ELR (cell line): ENCODE results near the gene IL13RA1.
"Not testable (repeated sequence)": the region's sequence is repeated elsewhere in the genome, so short reads cannot be mapped to it uniquely, and the experiment has no call there.

ENCODE experiments used
- DNase-seq: peaks from one replicate; pipeline ENCODE4 v3.0.0-alpha.2; 2015; ENCODE audit warnings: low read depth

IL13RA1 gene

DNA sequence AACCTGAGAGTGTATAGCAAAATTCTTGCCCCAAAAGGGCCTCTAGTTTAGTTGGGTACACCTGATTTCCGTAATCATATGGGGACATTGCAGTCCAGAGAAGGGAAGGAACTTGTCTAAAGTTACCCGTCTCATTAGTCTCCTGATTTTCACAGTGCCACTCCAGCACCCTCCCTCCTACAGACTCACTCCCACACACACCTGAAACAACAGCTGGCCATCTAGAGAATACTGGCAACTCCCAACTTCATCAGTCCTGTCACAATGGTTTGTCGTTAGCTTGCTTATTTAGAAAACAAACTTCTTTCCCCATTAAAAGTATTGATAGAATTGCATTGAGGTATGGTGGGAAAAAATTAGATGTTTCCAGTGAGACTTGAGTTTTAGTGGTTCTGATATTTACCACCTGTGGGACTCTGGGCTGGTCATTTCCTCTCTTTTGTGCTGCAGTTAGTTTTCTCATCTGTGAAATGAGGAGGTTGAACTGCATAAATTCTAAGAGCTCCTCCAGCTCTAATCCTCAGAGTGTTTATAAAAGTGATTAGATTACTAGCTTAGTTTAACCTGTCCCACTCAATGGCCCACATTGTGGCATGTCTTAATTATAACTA, 1.7 kb downstream of the IL13RA1 start:
- no peak for DNase-seq

DNA sequence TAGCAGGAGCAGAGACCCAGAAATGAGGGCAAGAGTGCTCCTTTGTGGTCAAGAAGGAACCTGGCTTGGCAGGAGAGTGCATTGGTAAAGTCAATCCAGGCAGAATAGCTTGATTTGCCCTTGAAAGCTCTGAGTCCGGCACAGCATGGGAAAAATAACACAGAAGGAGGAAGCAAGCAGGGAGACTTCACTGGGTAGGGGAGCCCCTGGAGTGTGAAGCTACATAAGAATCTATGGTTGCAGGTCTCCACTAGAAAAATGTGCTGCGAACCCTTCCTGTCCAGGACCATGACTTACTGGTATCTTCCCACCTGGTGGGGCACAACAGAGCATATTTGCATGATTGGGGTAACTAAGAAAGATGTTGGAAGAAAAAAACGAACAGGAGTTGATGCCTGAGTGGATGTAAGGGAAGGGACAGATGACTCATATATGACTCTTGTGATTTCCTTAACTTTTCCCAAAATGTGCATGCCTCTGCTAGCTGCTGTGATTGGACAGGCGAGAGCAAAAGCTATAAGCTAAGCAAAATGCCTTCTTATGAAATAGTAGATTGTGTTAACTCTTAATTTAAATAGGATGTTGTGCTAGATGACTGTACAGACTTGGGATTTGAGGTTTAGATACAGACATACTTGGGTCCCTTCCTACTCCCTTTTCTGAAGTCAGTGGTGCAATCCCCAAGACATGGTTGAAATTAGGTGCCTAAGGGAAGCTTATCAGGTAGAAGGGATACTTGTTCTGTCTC, 3.3 kb downstream of the IL13RA1 start:
- peak; percentile 76 for DNase-seq

DNA sequence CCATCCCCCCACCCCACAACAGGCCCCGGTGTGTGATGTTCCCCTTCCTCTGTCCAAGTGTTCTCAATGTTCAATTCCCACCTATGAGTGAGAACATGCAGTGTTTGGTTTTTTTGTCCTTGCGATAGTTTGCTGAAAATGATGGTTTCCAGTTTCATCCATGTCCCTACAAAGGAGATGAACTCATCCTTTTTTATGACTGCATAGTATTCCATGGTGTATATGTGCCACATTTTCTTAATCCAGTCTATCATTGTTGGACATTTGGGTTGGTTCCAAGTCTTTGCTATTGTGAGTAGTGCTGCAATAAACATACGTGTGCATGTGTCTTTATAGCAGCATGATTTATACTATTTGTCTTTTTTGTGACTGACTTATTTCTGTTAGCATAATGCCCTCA, 5.1 kb downstream of the IL13RA1 start:
- not testable (repeated sequence) for DNase-seq

DNA sequence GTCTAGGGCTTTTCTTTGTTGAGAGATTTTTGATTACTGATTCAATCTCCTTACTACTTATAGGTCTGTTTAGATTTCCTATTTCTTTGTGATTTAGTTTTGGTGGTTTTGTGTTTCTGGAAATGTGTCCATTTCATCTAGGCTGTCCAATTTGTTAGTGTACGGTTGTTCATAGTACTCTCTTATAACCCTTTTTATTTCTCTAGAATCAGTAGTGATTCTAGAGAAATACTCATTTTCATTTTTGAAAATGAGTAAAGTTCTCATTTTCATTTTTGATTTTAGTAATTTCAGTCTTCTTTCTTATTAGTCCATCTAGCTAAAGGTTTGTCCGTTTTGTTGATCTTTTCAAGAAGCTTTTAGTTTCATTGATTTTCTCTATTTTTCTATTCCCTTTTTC, 7.5 kb downstream of the IL13RA1 start:
- DNase-seq: no peak

DNA sequence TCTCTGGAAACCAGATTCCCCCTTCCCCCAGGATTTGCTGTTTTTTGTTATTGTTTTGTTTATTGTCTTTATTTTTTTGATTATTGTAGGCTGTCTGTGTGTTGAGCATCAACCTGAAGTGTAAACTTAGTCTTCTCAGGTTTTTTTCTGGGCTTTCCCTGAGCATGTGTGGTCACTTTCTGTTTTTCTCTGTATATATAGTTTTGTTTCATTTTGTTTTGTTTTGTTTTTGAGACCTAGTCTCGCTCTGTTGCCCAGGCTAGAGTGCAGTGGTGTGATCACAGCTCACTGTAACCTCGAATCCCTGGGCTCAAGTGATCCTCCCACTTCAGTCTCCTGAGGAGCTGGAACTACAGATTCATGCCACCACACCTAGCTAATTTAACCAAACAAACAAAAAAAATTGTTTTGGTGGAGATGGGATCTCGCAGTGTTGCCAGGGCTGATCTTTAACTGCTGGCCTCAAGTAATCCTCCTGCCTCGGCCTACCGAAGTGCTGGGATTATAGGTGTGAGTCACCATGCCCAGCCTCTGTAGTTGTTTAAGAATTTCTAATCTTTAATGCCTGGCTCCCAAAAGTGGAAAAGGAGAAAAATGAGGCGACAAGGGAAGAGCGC, 9.1 kb downstream of the IL13RA1 start:
- no peak for DNase-seq

DNA sequence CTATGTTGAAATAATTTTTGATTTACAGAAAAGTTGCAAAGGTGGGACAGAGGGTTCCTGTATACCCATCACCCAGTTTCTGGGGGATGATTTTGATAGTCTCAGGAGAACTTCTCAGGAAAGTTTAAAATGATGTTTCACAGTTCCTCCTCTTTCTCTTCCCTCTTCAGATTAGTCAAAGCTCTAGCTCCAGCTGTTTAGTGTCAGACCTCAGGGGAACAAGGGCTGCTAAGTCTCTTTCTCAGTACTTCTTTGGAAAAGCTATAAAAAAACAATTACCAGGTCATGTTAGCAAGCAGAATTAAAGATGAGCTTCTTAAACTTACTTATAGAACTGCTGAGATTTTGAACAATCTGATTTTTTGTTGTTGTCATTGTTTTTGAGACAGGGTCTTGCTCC, 12.2 kb downstream of the IL13RA1 start:
- no peak for DNase-seq

DNA sequence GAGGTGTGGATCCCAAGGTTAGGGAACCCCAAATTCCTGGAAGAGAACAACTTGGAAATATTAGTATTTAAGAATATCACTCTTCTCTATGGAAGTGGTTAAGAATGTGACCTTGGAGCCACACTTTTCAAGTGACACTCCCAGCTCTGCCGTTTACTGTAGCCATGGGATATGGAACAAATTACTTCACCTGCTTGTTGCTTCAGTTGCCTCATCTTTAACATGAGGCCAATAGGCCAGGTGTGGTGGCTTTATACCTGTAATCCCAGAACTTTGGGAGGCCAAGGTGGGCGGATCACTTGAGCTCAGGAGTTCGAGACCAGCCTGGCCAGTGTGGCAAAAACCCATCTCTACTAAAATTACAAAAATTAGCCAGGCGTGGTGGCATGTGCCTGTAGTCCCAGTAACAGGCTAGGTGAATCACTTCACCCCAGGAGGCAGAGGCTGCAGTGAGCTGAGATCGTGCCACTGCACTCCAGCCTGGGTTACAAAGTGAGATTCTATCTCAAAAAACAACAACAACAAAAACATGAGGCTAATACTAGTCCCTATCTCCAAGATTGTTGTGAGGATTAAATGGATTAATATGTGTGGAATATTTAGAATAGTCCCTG, 13.0 kb downstream of the IL13RA1 start:
- DNase-seq: no peak

DNA sequence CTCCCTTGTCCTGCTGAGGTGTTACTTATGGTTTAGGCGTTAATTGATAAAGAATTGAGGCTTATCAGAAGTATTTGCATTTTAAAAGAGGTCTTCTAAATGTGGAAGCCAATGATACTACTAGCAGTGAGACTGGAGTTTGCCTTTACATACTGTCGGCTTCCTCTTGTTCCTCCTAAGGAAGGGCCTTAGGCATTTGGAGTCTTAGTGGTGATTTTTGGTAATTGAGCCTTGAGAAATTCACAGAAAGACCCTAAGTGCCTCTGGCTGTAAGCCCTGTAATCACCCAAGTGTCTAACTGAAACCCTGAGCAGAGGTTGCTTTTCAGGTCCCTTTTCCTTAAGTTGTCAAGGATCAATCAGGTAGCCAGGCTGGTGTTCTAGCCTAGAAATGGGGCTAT, 14.8 kb downstream of the IL13RA1 start:
- no peak for DNase-seq

DNA sequence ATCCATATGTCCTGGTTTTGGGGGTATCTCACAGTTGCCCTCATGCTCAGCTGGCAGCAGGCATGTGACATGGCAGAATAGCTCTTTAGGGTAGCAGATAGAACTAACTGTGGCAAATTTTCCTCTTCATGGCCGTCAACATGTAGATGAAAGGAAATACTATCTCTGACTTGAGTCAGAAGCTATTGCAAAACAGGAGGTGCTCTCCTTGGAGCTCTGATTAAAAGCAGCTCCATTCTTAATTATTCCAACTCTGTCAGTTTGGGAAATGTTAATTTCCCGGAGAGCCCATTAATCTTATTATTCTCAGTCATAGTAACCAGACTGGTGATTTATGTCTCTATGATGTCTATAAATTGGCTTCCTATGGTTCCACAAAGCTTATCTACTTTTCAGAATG, 18.2 kb downstream of the IL13RA1 start:
- no peak for DNase-seq

DNA sequence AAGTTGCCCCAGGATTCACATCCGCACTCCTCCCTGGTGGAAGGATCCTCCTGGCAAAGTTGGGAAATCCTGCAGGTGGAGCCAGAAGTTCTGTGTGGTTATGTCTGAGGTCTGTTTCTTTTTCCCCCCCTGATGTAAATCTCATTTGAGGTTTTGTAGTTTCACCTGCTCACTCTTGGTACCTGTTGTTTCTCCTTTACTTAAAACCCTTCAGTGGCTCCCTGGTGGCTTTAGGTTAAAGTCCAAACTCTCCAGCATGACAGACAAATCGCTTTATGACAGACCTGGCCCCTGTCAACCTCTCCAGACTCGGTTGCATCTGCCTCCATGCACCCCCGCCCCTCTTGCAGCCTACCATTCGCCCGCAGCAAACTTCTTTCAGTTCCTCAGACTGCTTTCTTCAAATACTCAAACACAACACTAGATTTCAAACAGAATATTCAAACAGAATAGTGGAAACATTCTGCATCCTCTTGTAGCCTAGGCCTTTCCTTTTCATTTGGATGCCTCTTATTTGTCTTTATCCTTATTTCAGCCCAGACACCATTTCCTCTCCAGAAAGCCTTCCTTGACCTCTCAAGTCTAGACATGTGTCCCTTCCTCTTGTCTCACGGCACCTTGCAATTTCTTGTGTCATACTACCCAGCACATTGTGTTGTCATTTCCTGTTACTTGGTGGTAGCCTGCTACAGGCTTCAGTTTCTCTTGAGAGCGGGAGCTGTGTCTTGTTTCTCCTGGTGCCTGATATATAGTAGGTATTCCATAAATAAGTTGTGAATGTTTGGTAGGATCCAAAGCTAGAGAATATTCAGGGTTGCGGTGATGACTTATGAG, 24.8 kb downstream of the IL13RA1 start:
- DNase-seq: peak; percentile 7

DNA sequence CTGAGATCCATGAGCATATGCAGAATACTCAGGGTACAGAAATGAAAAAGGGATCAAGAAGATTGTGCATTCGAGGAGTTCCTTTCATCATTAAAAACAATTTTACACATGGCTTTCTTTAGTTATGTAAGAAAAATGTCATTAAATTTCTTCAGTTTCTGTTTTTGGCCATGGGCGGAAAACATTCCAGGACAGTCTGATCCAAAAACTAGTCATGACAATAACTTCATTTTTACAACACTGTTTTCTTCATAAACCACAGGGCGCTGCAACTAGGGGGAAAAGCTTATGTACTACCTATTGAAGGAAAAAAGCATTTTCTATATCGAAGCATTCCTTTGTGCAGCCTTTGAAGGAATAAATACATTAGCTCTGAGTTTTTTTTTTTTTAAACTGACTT, 28.2 kb downstream of the IL13RA1 start:
- DNase-seq: no peak

DNA sequence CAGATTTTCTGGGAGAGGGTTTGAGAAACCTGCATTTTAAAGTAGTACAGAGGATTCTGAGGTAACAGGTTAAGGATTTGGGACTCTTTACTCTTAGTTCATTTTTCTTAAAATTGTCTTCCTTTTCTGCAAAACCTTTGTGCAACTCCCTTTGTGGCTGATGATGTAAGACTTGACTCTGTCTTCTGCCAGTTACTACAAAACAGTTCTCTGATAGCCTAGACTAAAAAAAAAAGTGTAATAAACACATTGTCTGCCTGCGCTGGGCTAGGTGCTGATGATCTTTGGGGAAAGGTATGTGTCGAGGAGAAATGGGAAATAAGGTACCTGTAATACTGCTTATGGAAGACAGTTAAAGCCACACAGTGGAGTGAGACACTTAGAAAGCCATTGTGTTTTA, 28.7 kb downstream of the IL13RA1 start:
- no peak for DNase-seq

DNA sequence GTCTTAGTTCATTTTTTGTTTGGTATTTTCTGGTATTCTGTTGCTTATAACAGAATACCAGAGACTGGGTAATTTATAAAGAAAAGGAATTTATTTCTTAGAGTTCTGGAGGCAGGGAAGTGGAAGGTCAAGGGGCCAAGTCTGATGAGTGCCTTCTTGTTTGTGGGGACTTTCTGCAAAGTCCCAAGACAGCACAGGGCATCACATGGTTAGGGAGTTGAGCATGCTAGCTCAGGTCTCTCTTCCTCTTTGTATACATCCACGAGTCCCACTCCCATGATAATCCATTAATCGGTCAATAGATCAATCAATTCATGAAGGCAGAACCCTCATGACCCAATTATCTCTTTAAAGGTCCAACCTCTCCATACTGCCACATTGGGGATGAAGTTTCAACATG, 31.1 kb downstream of the IL13RA1 start:
- DNase-seq: no peak

DNA sequence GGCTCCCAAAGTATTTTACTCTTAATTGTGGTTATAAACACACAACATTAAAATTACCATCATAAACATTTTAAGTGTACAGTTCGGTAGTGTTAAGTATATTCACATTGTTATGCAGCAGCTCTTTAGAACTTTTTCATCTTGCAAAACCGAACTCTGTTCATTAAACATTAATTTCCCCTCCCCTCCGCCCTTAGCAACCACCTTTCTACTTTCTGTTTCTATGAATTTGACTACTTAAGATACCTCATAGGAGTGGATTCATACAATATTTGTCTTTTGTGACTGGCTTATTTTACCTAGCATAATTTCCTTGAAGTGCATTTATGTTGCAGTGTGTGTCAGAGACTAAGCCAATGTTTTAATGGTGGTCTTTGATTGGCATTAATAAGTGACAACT, 32.6 kb downstream of the IL13RA1 start:
- no peak for DNase-seq

DNA sequence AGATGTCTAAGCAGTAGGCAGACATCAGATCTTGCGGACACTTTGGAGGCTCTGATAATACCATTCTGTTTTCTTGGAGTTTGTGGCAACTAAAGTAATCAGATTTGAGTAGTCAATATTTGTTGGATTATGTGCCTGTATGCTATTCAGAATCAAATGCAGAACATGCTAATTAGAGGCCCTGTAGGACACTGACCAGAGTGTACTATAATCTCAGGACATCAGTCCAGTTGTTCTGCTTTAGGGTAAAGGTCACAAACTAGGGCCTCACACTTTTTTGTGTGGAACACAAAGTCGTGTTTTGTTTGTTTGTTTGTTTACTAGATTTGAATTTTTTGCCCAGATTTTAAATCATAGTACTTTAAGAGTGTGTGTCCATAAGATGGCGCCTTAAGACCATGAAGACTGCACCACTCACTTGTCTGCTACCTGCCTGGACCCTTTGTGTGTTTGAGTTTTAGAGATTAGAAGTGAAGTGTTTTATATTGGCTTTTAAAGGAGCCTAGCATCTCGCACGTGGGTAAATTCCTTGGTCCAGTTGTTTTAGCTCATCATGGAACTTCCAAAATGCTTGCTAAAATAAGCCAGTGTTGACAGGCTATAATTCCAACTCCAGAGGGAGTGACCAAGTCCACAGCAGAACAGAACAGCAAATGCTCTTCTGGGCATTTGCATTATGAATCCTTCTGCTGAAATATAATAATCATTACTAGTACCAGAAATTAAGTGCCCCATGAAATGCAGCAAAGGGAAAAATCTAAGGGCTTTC, 34.7 kb downstream of the IL13RA1 start:
- DNase-seq: no peak

DNA sequence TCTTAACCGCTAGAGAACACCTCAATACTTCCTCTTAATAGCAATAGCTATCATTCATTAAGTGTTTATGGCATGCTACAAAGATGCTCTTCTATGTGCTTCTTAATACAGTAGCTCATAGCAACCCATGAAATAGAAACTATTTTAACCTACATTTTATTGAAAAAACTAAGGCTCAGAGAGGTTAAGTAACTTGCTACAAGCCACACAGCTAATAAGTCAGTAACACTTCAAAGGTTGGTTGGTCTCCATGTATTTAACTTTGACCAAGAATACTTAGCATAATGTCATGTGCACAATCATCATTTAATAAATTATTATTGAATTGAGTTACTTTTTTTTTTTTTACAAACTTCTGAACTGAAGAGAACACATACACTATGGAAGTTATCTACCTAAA, 36.1 kb downstream of the IL13RA1 start:
- DNase-seq: no peak

DNA sequence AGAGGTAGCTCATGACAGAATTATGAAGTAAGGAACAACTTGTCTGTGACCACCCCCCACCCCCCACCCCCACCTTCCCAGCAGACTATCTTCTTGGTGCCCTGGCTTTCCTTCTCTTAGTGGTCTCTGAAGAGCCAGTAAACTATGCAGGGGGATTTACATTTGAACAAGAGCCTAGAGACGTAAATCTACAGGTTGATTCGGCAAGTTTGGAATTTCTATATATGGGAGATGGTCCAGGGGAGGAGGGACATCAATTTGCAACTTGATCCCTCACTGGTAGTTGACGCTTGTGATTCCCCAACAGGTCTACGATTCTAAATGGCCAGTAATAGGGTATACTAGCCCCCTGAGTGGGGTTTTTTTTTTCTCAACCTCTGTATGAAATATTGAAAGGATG, 36.7 kb downstream of the IL13RA1 start:
- no peak for DNase-seq

DNA sequence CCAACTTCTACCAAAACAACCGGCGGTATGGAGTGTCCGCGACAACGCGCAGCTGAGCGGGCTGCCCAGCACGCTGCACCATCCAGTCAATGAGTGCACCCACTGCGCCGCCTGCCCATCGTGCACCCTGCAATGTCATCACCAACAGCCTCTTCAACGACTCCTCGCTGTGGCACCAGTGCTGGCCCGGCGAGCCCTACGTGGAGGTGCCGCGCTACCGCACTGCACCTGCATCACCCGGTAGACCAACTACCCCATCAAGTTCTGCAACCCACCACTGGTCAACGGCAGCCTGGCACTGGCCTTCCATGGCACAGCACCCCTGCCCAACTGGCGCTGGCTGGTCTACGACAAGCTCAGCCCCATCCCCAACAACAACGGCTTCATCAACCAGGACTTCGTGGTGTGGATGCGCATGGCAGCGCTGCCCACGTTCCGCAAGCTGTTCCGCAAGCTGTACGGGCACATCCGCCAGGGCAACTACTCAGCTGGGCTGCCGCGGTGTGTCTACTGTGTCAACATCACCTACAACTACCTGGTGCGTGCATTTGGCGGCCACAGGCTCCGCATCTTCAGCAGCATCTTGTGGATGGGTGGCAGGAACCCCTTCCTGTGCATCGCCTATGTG, 42.8 kb downstream of the IL13RA1 start:
- no peak for DNase-seq

DNA sequence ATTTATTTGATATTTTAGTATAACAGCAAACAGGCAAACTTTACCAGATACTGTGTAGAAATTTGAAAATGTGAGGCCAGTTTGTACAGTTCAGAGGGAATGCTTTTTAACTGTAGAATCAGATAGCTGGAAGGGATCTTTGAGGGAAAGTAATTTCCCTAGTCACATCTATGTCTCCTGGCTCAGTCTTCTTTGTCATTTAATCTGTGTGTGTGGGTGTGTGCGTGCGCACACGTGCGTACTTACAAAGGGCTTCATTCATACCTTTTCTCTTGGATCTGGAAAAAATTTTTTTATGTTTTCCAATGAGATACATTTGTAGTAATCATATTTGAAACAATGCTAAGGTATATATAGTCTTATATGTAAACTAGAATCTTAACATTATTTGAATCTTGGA, 44.6 kb downstream of the IL13RA1 start:
- no peak for DNase-seq

DNA sequence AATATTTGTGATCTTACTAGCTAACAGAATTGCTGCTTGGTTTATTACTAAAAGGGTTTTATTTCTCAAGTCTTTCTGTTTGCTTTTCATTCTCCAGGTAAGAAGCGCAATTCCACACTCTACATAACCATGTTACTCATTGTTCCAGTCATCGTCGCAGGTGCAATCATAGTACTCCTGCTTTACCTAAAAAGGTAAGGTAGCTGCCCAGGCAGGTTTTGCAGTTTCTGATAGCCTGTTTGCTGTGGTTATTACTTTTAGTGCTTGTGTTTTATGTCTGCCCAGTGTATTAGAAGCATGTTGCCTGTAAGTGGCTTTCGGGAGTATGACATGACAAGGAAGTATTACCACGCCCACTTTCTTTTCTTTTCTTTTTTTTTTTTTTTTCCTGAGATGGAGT, 46.4 kb downstream of the IL13RA1 start:
- no peak for DNase-seq

DNA sequence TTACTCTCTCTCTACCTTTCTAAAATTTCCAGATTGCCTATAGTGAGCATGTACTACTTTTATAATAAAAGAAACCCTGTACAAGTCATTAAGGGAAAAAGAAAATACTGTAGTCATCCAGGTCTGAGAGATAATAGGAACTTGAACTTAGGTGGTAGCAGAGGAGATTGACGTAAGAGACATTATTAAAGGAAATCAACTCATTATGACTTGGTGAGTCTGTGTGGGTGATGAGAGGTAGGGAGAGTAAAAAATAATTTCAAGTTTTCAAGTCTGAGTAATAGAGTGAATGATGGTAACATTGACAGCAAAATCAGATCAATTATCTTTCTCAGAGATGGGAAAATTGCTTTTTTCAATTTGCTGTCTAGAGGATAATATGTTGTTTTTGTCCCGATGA, 52.2 kb downstream of the IL13RA1 start:
- no peak for DNase-seq
